SK-N-SH (cell line): ENCODE data around the gene TOR2A. TPM values are rescaled to one million over a fixed set of nuclear protein-coding genes. Genes with fewer than 3 reads are reported as not detected.
A peak's percentile ranks its signal among the peaks of the same experiment; 100 is the strongest.

Source experiments
- CTCF ChIA-PET: fragments of 300-600, 350-600 bp; formaldehyde crosslinking; extraction: SDS; loops from one replicate; lab custom pipeline; 2021; lab: Yijun Ruan, JAX
- POLR2A ChIA-PET: fragments of 350-600 bp; sonication (Branson Sonifier 250); formaldehyde crosslinking; extraction: SDS; loops from one replicate; lab custom pipeline; 2020; ENCODE audit warnings: antibody characterized with exemption, inconsistent platforms; lab: Yijun Ruan, JAX
- DNase-seq: peaks from one replicate; pipeline ENCODE4 v3.0.0; 2012
- H2AFZ ChIP-seq: fragments of 200-600 bp; sonication (generic); 2 replicates; pipeline ENCODE4 v1.8.1; 2016; ENCODE audit warnings: antibody characterized with exemption, mild to moderate bottlenecking, low read depth
- H3F3A ChIP-seq: fragments of 200-600 bp; sonication (generic); replicated peaks from 2 replicates; pipeline ENCODE3; 2016; ENCODE audit warnings: antibody characterized with exemption, mild to moderate bottlenecking; ENCODE audit not compliant: insufficient read depth
- H3K27ac ChIP-seq, 2 experiments: fragments of 200-500 bp in 1 of 2; fragments of 200-600 bp in 1 of 2; sonication (Bioruptor generic) in 1 of 2; sonication (generic), shearing (Covaris generic) in 1 of 2; 2 replicates each; pipeline versions ENCODE4 v1.5.1 to v1.6.1; 2014 to 2016; ENCODE audit warnings: low read depth in 2 of 2, inconsistent platforms in 1 of 2, low read length in 1 of 2, mild to moderate bottlenecking in 1 of 2, mixed read lengths in 1 of 2
- H3K27me3 ChIP-seq: fragments of 200-600 bp; sonication (generic), shearing (Covaris generic); 2 replicates; pipeline ENCODE4 v1.6.1; 2016; ENCODE audit warnings: mixed run types; ENCODE audit not compliant: insufficient read depth
- H3K36me3 ChIP-seq, 2 experiments: fragments of 200-500 bp in 1 of 2; fragments of 200-600 bp in 1 of 2; sonication (Bioruptor generic) in 1 of 2; sonication (generic) in 1 of 2; replicated peaks in 1 of 2; 2 replicates each; pipeline versions ENCODE3 to v1.5.1; 2014 to 2016; ENCODE audit warnings: low read length in 1 of 2, mild to moderate bottlenecking in 1 of 2; ENCODE audit not compliant: insufficient read depth in 2 of 2, control insufficient read depth in 1 of 2
- H3K4me1 ChIP-seq, 2 experiments: fragments of 200-500 bp in 1 of 2; fragments of 200-600 bp in 1 of 2; sonication (Bioruptor generic) in 1 of 2; sonication (generic), shearing (Covaris generic) in 1 of 2; 2 replicates each; pipeline versions ENCODE4 v1.5.1 to v1.6.1; 2014 to 2016; ENCODE audit warnings: low read depth in 1 of 2, low read length in 1 of 2, mixed run types in 1 of 2; ENCODE audit not compliant: insufficient read depth in 2 of 2, control insufficient read depth in 1 of 2
- H3K4me2 ChIP-seq: fragments of 200-600 bp; sonication (generic), shearing (Covaris generic); 2 replicates; pipeline ENCODE4 v1.6.1; 2017; ENCODE audit warnings: mixed run types
- H3K4me3 ChIP-seq, 2 experiments: fragments of 200-500 bp in 1 of 2; fragments of 200-600 bp in 1 of 2; sonication (Bioruptor generic) in 1 of 2; sonication (generic), shearing (Covaris generic) in 1 of 2; 2 replicates each; pipeline versions ENCODE4 v1.5.1 to v1.8.1; 2014 to 2016; ENCODE audit warnings: low read depth in 2 of 2, inconsistent platforms in 1 of 2, low read length in 1 of 2, mild to moderate bottlenecking in 1 of 2, mixed read lengths in 1 of 2, moderate library complexity in 1 of 2
- H3K79me2 ChIP-seq: fragments of 200-600 bp; sonication (generic); 2 replicates; pipeline ENCODE4 v1.8.1; 2017; ENCODE audit warnings: mild to moderate bottlenecking; ENCODE audit not compliant: insufficient read depth
- H3K9ac ChIP-seq: fragments of 200-600 bp; sonication (generic); 2 replicates; pipeline ENCODE4 v1.6.1; 2017; ENCODE audit warnings: mixed run types
- H3K9me2 ChIP-seq: fragments of 200-600 bp; sonication (generic); 2 replicates; pipeline ENCODE4 v1.6.1; 2017; ENCODE audit warnings: mixed run types
- H3K9me3 ChIP-seq: fragments of 200-600 bp; sonication (generic); 2 replicates; pipeline ENCODE4 v1.6.1; 2017; ENCODE audit warnings: mixed run types, mild to moderate bottlenecking, moderate library complexity
- H4K20me1 ChIP-seq: fragments of 200-600 bp; sonication (generic); 2 replicates; pipeline ENCODE4 v1.6.1; 2017; ENCODE audit warnings: mild to moderate bottlenecking, mixed run types; ENCODE audit not compliant: insufficient read depth
- CHD2 ChIP-seq: fragments of 150-350 bp; IDR thresholded peaks from 2 replicates; pipeline ENCODE4 v1.6.1; 2018; ENCODE audit warnings: low read length; ENCODE audit not compliant: partially characterized antibody
- EP300 ChIP-seq, 2 experiments: IDR thresholded peaks; 2 replicates each; pipeline versions ENCODE4 v1.4.0 to v1.6.1; 2012; ENCODE audit warnings: borderline replicate concordance in 1 of 2, low read depth in 1 of 2, low read length in 1 of 2
- EZH2phosphoT487 ChIP-seq: fragments of 200-600 bp; sonication (generic); IDR thresholded peaks from 2 replicates; pipeline ENCODE4 v1.6.1; 2017; ENCODE audit warnings: low read depth, mixed run types, mild to moderate bottlenecking, antibody characterized with exemption, moderate library complexity, borderline replicate concordance
- FOXM1 ChIP-seq: IDR thresholded peaks from 2 replicates; pipeline ENCODE4 v1.4.0; 2012; ENCODE audit warnings: low read depth, mild to moderate bottlenecking
- GATA2 ChIP-seq: sonication (generic); formaldehyde crosslinking; IDR thresholded peaks from 2 replicates; pipeline ENCODE4 v1.5.0; 2020; ENCODE audit warnings: mild to moderate bottlenecking, missing genetic modification reagents
- JUND ChIP-seq: IDR thresholded peaks from 2 replicates; pipeline ENCODE4 v1.4.0; 2012
- MXI1 ChIP-seq: IDR thresholded peaks from 2 replicates; pipeline ENCODE4 v1.6.1; 2012; ENCODE audit warnings: mild to moderate bottlenecking, low read depth, low read length, improper control_type of control experiment
- NFIC ChIP-seq: IDR thresholded peaks from 2 replicates; pipeline ENCODE4 v1.4.0; 2012; ENCODE audit warnings: borderline replicate concordance
- NRF1 ChIP-seq: IDR thresholded peaks from 2 replicates; pipeline ENCODE4 v1.6.1; 2012; ENCODE audit warnings: low read depth, mild to moderate bottlenecking, low read length
- RCOR1 ChIP-seq: fragments of 150-350 bp; IDR thresholded peaks from 2 replicates; pipeline ENCODE4 v1.6.1; 2017; ENCODE audit warnings: antibody characterized with exemption, low read length
- RFX5 ChIP-seq: IDR thresholded peaks from 2 replicates; pipeline ENCODE4 v1.6.1; 2012; ENCODE audit warnings: mild to moderate bottlenecking, improper control_type of control experiment, low read length
- RXRA ChIP-seq: IDR thresholded peaks from 2 replicates; pipeline ENCODE4 v1.4.0; 2012; ENCODE audit warnings: low read depth, mild to moderate bottlenecking, borderline replicate concordance
- SIN3A ChIP-seq: IDR thresholded peaks from 2 replicates; pipeline ENCODE4 v1.6.1; 2012; ENCODE audit warnings: low read depth, mild to moderate bottlenecking, low read length, moderate library complexity, borderline replicate concordance
- SMC3 ChIP-seq: IDR thresholded peaks from 2 replicates; pipeline ENCODE4 v1.6.1; 2012; ENCODE audit warnings: low read depth, low read length, improper control_type of control experiment
- TAF1 ChIP-seq: IDR thresholded peaks from 2 replicates; pipeline ENCODE4 v1.6.1; 2012; ENCODE audit warnings: low read depth, mild to moderate bottlenecking, low read length, moderate library complexity, borderline replicate concordance
- TEAD4 ChIP-seq: IDR thresholded peaks from 2 replicates; pipeline ENCODE4 v1.4.0; 2012; ENCODE audit warnings: mild to moderate bottlenecking, borderline replicate concordance; ENCODE audit not compliant: insufficient read depth
- WGBS: methylation state at CpG from one replicate; pipeline ENCODE4 v1.1.6; 2017; ENCODE audit warnings: low lambda C conversion rate; 5-methylcytosine and 5-hydroxymethylcytosine counted together
- polyA plus RNA-seq, 3 experiments: library from polyadenylated mRNA; depleted of rRNA; stranded (reverse); fragments of >200 nt; gene quantifications; 2 replicates each; pipeline ENCODE4 v1.2.3, GENCODE V29; 2012
- TF ChIP-seq, protein P1 (sequence below): IDR thresholded peaks from 2 replicates; pipeline ENCODE4; 2012
- TF ChIP-seq, protein P2 (sequence below): IDR thresholded peaks from 2 replicates; pipeline ENCODE4 v1.4.0; 2012; ENCODE audit warnings: low read depth
- TF ChIP-seq, protein P3 (sequence below): fragments of 150-350 bp; IDR thresholded peaks from 2 replicates; pipeline ENCODE4 v1.6.1; 2016; ENCODE audit warnings: mild to moderate bottlenecking, low read depth, low read length
- TF ChIP-seq, protein P4 (sequence below): fragments of 150-350 bp; IDR thresholded peaks from 2 replicates; pipeline ENCODE4 v1.6.1; 2017; ENCODE audit warnings: antibody characterized with exemption, low read length, low read depth, borderline replicate concordance

Gene TOR2A
- polyA plus RNA-seq, 1 of the 3 experiments (the other 2 are of a cell fraction): 17.2 TPM

DNA sequence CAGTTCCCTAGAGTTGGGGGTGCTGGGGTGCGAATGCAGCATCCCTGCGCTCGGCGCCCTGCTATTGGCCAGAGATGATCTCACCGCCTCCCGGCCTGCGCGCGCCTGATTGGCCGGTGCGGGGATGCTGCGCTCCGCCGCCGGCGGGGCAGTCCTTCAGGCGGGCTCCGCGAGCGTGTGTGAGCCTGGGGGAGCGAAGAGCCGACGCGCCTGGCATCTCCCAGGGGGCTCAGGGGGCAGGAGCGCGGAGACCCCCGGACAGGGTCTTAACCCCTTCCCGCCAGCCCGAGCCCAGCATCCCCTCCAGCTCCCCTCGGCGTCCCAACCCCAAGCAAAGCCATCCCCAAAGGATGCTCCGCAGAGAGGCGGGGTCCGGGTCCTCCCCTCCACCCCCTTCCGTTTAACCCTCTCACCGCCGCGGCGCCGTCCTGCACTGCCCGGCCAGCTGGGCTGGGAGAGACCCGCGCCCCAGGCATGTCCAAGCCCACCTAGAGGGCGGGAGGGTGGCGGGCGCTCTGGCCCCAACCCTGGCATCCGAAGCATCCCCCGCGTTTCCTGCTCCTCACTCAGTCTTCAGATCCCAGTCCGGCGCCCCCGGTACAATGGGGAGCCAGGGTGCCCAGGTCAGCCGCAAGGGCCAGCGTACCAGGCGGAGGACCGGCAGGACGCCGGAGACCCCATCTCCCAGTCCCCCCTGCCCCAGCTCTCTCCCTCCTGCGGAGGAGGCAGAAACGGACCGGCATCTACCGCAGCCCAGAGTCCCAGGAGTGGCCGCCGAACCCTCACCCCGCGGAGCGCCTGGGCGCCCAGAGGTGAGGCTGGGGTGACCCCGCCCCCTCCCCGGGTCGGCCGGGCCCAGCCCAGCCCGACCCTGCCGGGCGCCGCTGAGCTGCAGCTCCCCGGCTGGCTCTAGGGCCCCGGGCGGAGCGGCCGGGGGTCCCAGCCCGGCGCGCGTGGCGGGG, 19.3 kb upstream of the TOR2A start:
- Histone ChIP-seq H3K79me2 (no peaks in the 10 kb centered on the region), H4K20me1 (no peaks in the 10 kb centered on the region), H3K9me2 (no peaks in the 10 kb centered on the region), H3K9ac (no peak overlapping the region), H3F3A (no peaks in the 10 kb centered on the region), H3K4me3 (peak overlapping the region; percentile 43 to 54; a peak in 2 of 4 replicates), H3K27me3 (peaks cover 20% of the 10 kb centered on the region), H3K36me3 (no peaks in the 10 kb centered on the region), H3K4me2 (peak overlapping the region; percentile 65), H3K4me1 (peaks cover 0 to 20% of the 10 kb centered on the region in 2 experiments; a peak in 1 of 4 replicates), H3K9me3 (no peaks in the 10 kb centered on the region), H3K27ac (peak overlapping the region in 1 of 2 experiments; percentile 72; a peak in 2 of 4 replicates), H2AFZ (no peak overlapping the region)
- POLR2A ChIA-PET: interaction anchor here (1.0 to 1.8 kb wide), 3 partner anchors 11 to 31 kb away, joined by 3 to 7 read pairs (median 7); partner anchors contain the start of gene CDK9
- WGBS: 0% methylated on average over 12 of the region's 86 CpGs
- TF ChIP-seq RXRA: no peak
- TF ChIP-seq, protein P1, sequence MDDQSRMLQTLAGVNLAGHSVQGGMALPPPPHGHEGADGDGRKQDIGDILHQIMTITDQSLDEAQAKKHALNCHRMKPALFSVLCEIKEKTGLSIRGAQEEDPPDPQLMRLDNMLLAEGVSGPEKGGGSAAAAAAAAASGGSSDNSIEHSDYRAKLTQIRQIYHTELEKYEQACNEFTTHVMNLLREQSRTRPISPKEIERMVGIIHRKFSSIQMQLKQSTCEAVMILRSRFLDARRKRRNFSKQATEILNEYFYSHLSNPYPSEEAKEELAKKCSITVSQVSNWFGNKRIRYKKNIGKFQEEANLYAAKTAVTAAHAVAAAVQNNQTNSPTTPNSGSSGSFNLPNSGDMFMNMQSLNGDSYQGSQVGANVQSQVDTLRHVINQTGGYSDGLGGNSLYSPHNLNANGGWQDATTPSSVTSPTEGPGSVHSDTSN: no peak
- TF ChIP-seq MXI1: peak; percentile 48; the same call in 1 of the 2 replicates
- no peak for TF ChIP-seq GATA2 (CRISPR knock-in tag)
- TF ChIP-seq NRF1: peak; percentile 29; the same call in 1 of the 2 replicates
- TF ChIP-seq, protein P2, sequence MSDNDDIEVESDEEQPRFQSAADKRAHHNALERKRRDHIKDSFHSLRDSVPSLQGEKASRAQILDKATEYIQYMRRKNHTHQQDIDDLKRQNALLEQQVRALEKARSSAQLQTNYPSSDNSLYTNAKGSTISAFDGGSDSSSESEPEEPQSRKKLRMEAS: 0 out of 2 replicates have a peak, but pooled peaks have one; percentile 51
- TF ChIP-seq RCOR1: 0 out of 2 replicates have a peak, but pooled peaks have one; percentile 12
- peak; percentile 95 for DNase-seq
- CTCF ChIA-PET: interaction anchor here (1.1 to 4.4 kb wide), 6 partner anchors 11 to 167 kb away, joined by 3 to 28 read pairs (median 8); partner anchors contain the start of genes CDK9 and TOR2A

DNA sequence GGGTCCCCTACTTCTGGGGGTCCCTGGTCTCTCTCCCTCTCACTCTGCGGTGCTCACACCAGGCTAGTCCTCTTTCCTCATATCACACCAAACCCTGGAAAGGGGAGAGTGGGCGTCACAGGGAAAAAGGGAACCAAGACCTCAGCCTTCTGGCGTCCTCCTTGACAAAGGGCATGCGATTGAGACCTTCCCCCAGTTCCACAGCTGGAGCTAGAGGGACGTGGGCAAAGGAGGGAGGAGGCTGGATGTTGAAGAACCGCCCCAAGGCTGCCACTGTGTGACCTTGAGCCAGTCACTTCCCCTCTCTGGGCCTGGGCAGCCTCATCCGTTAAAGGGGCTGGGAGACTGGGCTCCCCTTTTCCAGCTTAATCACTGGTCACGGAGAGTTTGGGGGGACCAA, 18.5 kb upstream of the TOR2A start:
- no peaks in the 10 kb centered on the region for H3K9me3 ChIP-seq
- no peaks in the 10 kb centered on the region for H3F3A ChIP-seq
- no peak for DNase-seq
- H3K4me3 ChIP-seq: peak overlapping the region in 1 of 2 experiments; percentile 54; a peak in 1 of 4 replicates
- ChIA-PET POLR2A (interaction anchor here (1.0 to 1.8 kb wide), 3 partner anchors 11 to 32 kb away, joined by 3 to 7 read pairs (median 7); partner anchors contain the start of gene CDK9), CTCF (interaction anchor here (1.0 to 4.4 kb wide), 6 partner anchors 11 to 168 kb away, joined by 3 to 28 read pairs (median 6); partner anchors contain the start of genes CDK9 and TOR2A)
- H3K9me2 ChIP-seq: no peaks in the 10 kb centered on the region
- WGBS: 63% methylated on average over 6 of the region's 8 CpGs
- H3K27me3 ChIP-seq: peaks cover 20% of the 10 kb centered on the region
- H3K27ac ChIP-seq: peak overlapping the region in 1 of 2 experiments; percentile 23; a peak in 1 of 4 replicates
- H3K9ac ChIP-seq: no peak overlapping the region
- no peaks in the 10 kb centered on the region for H4K20me1 ChIP-seq
- peaks cover 0 to 20% of the 10 kb centered on the region in 2 experiments; a peak in 1 of 4 replicates for H3K4me1 ChIP-seq
- no peaks in the 10 kb centered on the region for H3K36me3 ChIP-seq
- no peak overlapping the region for H2AFZ ChIP-seq
- H3K79me2 ChIP-seq: no peaks in the 10 kb centered on the region
- no peak overlapping the region for H3K4me2 ChIP-seq
- TF ChIP-seq TAF1 (no peak), RXRA (no peak), NFIC (no peak), TEAD4 (no peak), FOXM1 (no peak), SIN3A (no peak), EP300 (IDR thresholded peaks at IDR 0.05; ENCODE audit: borderline replicate concordance in 1 of 2, low read depth in 1 of 2, low read length in 1 of 2) (no peak), JUND (no peak), NRF1 (no peak), MXI1 (no peak), RFX5 (no peak), EZH2phosphoT487 (no peak), SMC3 (no peak), CHD2 (no peak)
- TF ChIP-seq, protein P3, sequence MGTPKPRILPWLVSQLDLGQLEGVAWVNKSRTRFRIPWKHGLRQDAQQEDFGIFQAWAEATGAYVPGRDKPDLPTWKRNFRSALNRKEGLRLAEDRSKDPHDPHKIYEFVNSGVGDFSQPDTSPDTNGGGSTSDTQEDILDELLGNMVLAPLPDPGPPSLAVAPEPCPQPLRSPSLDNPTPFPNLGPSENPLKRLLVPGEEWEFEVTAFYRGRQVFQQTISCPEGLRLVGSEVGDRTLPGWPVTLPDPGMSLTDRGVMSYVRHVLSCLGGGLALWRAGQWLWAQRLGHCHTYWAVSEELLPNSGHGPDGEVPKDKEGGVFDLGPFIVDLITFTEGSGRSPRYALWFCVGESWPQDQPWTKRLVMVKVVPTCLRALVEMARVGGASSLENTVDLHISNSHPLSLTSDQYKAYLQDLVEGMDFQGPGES: no peak
- TF ChIP-seq, protein P2: no peak
- TF ChIP-seq, protein P4, sequence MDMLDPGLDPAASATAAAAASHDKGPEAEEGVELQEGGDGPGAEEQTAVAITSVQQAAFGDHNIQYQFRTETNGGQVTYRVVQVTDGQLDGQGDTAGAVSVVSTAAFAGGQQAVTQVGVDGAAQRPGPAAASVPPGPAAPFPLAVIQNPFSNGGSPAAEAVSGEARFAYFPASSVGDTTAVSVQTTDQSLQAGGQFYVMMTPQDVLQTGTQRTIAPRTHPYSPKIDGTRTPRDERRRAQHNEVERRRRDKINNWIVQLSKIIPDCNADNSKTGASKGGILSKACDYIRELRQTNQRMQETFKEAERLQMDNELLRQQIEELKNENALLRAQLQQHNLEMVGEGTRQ: no peak
